Measurements from ENCODE around the gene NUP214. TPM values are rescaled to one million over a fixed set of nuclear protein-coding genes. Genes with fewer than 3 reads are reported as not detected.

The NUP214 gene
- total RNA-seq, 4 donors from 2014 or later = 36.1 to 104 (median 69.6) TPM

DNA sequence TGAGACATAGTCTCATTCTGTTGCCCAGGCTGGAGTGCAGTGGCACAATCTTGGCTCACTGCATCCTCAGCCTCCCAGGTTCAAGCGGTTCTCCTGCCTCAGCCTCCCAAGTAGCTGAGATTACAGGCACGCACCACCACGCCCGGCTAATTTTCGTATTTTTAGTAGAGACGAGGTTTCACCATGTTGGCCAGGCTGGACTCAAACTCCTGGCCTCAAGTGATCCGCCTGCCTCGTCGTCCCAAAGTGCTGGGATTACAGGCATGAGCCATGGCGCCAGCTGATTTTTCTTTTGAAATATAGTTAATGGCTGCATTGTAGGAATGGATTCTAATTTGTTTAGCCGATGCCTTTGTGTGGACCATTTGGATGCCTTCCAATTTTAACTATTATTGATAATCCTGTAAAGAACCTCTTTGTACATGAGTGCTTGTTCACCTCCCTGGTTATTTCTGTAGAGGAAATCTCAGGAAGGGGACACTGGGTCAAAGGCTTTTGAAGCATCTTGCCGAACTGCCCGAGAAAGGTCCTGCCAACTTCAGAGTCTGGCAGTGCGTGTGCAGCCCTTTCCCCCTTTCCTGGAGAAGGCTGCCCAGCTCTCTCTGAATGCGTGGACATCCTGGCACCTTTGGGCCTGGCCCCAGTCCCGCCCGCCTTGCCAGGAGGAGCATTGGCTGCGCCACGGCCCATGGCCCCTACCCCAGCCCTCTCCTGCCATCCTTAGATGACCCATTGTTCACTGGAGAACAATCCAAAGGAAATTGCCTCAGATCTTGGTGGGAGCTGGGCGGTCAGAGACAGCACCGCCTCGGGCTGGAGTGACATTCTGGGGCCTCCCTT, 8.9 kb upstream of the NUP214 start:
- peak in 1 of 2 donors; percentile 57 for DNase-seq (ENCODE audit: low spot score in 2 of 2)
- H3K4me1 ChIP-seq = peaks cover 5% of the 10 kb centered on the region
- WGBS = 86% methylated on average over 22 of the region's 22 CpGs
- TF ChIP-seq EP300 (IDR thresholded peaks at IDR 0.05) (no peak), POLR2AphosphoS5 (IDR thresholded peaks at IDR 0.05) (no peak), POLR2A (IDR thresholded peaks at IDR 0.05) (no peak), CTCF (IDR thresholded peaks at IDR 0.05) (no peak)
- peaks cover 3% of the 10 kb centered on the region for H3K36me3 ChIP-seq
- H3K4me3 ChIP-seq = no peak overlapping the region
- no peaks in the 10 kb centered on the region for H3K9me3 ChIP-seq
- H3K27me3 ChIP-seq = no peaks in the 10 kb centered on the region
- no peak overlapping the region for H3K27ac ChIP-seq

GRCh38 chr9:131117121-131117761, 8.1 kb upstream of the NUP214 start:
- 71% methylated on average over 8 of the region's 13 CpGs for WGBS
- Histone ChIP-seq H3K4me3 (no peak overlapping the region), H3K9me3 (no peaks in the 10 kb centered on the region), H3K4me1 (peaks cover 5% of the 10 kb centered on the region), H3K36me3 (peaks cover 3% of the 10 kb centered on the region), H3K27ac (peak overlapping the region; percentile 10), H3K27me3 (no peaks in the 10 kb centered on the region)
- TF ChIP-seq POLR2AphosphoS5 (IDR thresholded peaks at IDR 0.05) (no peak), EP300 (IDR thresholded peaks at IDR 0.05) (no peak), POLR2A (IDR thresholded peaks at IDR 0.05) (no peak), CTCF (IDR thresholded peaks at IDR 0.05) (no peak)
- peak in 1 of 2 donors; percentile 63 for DNase-seq (ENCODE audit: low spot score in 2 of 2)

- peaks cover 3% of the 10 kb centered on the region for H3K4me1 ChIP-seq
- peak overlapping the region; percentile 10 for H3K27ac ChIP-seq
- no peak for DNase-seq (ENCODE audit: low spot score in 2 of 2)
- no peaks in the 10 kb centered on the region for H3K9me3 ChIP-seq
- 68% methylated on average over 4 of the region's 4 CpGs for WGBS
- peaks cover 3% of the 10 kb centered on the region for H3K36me3 ChIP-seq
- TF ChIP-seq EP300 (IDR thresholded peaks at IDR 0.05) (no peak), POLR2A (IDR thresholded peaks at IDR 0.05) (no peak), POLR2AphosphoS5 (IDR thresholded peaks at IDR 0.05) (no peak), CTCF (IDR thresholded peaks at IDR 0.05) (no peak)
- no peaks in the 10 kb centered on the region for H3K27me3 ChIP-seq
- no peak overlapping the region for H3K4me3 ChIP-seq
Observed at GRCh38 chr9:131117762-131118145, 7.6 kb upstream of the NUP214 start.

DNA sequence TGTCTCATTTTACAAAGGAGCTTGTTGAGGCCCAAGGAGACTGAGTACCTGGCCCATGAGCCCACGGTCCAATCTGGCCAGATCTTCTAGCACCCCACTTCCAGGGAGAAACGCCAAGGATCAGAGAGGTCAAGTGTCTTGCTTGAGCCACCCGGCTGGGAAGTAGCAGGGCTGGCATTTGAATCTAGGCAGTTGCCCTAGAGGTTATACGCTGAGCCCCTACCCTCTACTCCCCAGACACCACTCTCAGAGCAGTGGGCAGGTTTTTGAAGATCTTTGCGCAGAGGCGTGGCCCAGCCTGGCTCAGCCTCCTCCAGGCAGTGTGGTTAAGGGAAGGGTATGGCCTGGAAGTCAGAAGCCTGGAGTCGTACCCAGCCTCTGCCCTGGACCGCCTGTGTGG, 5.8 kb upstream of the NUP214 start:
- 95% methylated on average over 8 of the region's 8 CpGs for WGBS
- H3K27me3 ChIP-seq = no peaks in the 10 kb centered on the region
- H3K36me3 ChIP-seq = peaks cover 3% of the 10 kb centered on the region
- no peak overlapping the region for H3K27ac ChIP-seq
- no peaks in the 10 kb centered on the region for H3K9me3 ChIP-seq
- DNase-seq (ENCODE audit: low spot score in 2 of 2) = peak in 1 of 2 donors; percentile 70
- TF ChIP-seq CTCF (IDR thresholded peaks at IDR 0.05) (no peak), POLR2AphosphoS5 (IDR thresholded peaks at IDR 0.05) (no peak), POLR2A (IDR thresholded peaks at IDR 0.05) (no peak), EP300 (IDR thresholded peaks at IDR 0.05) (no peak)
- H3K4me3 ChIP-seq = no peak overlapping the region
- peaks cover 3% of the 10 kb centered on the region for H3K4me1 ChIP-seq

DNA sequence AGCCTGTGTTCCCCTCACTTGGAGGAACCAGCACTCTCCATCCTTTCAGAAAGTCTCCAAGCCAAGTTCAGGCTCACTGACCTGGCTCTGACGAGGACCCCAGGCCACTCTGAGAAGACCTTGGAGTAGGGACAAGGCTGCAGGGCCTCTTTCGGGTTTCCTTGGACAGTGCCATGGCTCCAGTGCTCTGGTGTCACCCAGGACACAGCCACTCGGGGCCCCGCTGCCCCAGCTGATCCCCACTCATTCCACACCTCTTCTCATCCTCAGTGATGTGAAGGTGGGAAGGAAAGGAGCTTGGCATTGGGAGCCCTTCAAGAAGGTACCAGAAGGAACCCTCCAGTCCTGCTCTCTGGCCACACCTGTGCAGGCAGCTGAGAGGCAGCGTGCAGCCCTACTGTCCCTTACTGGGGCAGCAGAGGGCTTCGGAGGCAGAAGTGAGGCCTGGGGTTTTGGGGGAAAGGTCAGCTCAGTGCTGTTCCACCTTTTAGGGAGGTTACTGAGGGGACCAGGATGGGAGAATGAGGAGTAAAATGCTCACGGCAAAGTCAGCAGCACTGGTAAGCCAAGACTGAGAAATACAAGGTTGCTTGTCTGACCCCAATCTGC, 4.7 kb upstream of the NUP214 start:
- H3K4me1 ChIP-seq = peaks cover 6% of the 10 kb centered on the region
- H3K4me3 ChIP-seq = no peak overlapping the region
- H3K9me3 ChIP-seq = no peaks in the 10 kb centered on the region
- no peaks in the 10 kb centered on the region for H3K27me3 ChIP-seq
- no peak overlapping the region for H3K27ac ChIP-seq
- TF ChIP-seq EP300 (IDR thresholded peaks at IDR 0.05) = no peak
- no peak for TF ChIP-seq CTCF (IDR thresholded peaks at IDR 0.05)
- TF ChIP-seq POLR2A (IDR thresholded peaks at IDR 0.05) = no peak
- no peak for TF ChIP-seq POLR2AphosphoS5 (IDR thresholded peaks at IDR 0.05)
- H3K36me3 ChIP-seq = peaks cover 3% of the 10 kb centered on the region
- DNase-seq (ENCODE audit: low spot score in 2 of 2) = peak in 1 of 2 donors; percentile 65
- WGBS = 78% methylated on average over 6 of the region's 7 CpGs
